ENCODE data around the gene MCRIP2.

MCRIP2 gene

GRCh38 chr16:617855-618254 lies 23.8 kb upstream of the MCRIP2 start:
- no peak for DNase-seq

- DNase-seq = no peak
Observed at GRCh38 chr16:619476-620100, 22.0 kb upstream of the MCRIP2 start.

GRCh38 chr16:620700-621525 lies 20.7 kb upstream of the MCRIP2 start:
- no peak for DNase-seq

GRCh38 chr16:621526-622105 lies 20.0 kb upstream of the MCRIP2 start:
- no peak for DNase-seq

GRCh38 chr16:622920-623280 lies 18.7 kb upstream of the MCRIP2 start:
- no peak for DNase-seq

- no peak for DNase-seq
Observed at GRCh38 chr16:624526-625070, 17.0 kb upstream of the MCRIP2 start.

- DNase-seq = no peak
Observed at GRCh38 chr16:625117-625976, 16.3 kb upstream of the MCRIP2 start.

- no peak for DNase-seq
Observed at GRCh38 chr16:625977-626765, 15.5 kb upstream of the MCRIP2 start.

GRCh38 chr16:626787-627453 lies 14.7 kb upstream of the MCRIP2 start:
- no peak for DNase-seq

GRCh38 chr16:627454-628239 lies 14.0 kb upstream of the MCRIP2 start:
- DNase-seq = no peak

- DNase-seq = no peak
Observed at GRCh38 chr16:628321-629061, 13.1 kb upstream of the MCRIP2 start.

- no peak for DNase-seq
Observed at GRCh38 chr16:629185-629832, 12.3 kb upstream of the MCRIP2 start.

- DNase-seq = no peak
Observed at GRCh38 chr16:629833-630248, 11.8 kb upstream of the MCRIP2 start.

GRCh38 chr16:630249-630814 lies 11.3 kb upstream of the MCRIP2 start:
- no peak for DNase-seq

GRCh38 chr16:630815-631405 lies 10.7 kb upstream of the MCRIP2 start, which contains the start of gene WFIKKN1:
WFIKKN1 (plus strand) TSS chr16:630985; CDS start chr16:631254, 269 bp downstream.
- DNase-seq = no peak

- no peak for DNase-seq
Observed at GRCh38 chr16:631808-632358, 9.7 kb upstream of the MCRIP2 start.

GRCh38 chr16:632486-633335 lies 8.9 kb upstream of the MCRIP2 start:
- DNase-seq = no peak
